ENCODE measurements around the gene GPX4. TPM values are rescaled to one million over a fixed set of nuclear protein-coding genes. Genes with fewer than 3 reads are reported as not detected.

GPX4 gene
- total RNA-seq, 1 experiment from 2014 or later = 355 TPM

DNA sequence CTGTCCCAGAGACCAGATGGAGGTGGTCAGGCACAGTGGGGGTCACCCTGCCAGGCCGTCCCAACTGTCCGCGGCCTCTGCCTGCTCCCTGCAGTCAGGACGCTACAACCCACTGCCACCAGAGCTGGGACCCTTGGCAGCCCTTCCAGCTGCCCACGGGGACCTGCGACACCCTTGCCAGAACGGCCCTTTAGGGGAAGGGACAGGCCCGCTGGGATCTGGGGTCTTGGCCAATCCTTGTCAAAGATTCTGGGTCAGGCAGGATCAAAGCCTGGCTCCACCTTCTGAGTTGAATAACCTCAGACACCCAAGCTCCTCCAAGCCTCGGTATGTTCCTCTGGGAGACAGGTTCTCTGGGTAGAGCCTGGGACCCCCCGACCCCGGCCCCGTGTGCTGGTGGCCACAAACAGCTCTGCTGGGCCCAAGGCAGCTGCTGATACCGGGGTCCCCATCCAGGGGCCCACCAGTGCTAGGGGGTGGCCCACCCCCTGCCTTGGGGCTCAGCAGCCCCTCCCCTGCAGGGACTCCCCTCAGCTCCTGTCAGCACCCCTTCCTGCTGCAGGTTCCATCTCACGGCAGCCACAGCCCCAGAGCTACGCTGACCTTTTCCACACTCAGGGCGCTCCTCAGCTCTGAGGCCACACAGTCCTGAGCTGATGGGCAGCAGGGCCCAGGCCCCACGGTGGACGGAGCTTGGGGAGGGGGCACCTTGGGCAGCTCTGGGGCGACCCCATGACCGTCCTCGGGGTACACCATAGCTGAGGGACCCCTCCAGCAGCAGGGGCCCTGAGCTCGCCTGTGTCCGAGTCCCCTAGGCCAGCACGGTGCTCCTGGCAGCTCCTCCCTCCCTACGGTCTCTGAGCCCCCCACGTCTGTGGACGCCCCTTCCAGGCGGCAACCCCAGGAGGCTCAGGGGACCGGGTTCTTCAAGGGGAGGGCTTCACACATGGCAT is 51.8 kb downstream of the GPX4 start:
- Mint-ChIP-seq H3K27ac (no peak overlapping the region), H3K36me3 (ENCODE audit: insufficient read depth in 1 of 3, low read depth in 3 of 3) (peaks cover 2 to 18% (median 12%) of the 10 kb centered on the region in 3 experiments; a peak in 5 of 7 replicates), H3K4me1 (peaks cover 2 to 3% of the 10 kb centered on the region in 2 experiments; a peak in 3 of 4 replicates), H3K9me3 (no peaks in the 10 kb centered on the region), H3K4me3 (no peak overlapping the region), H3K27me3 (ENCODE audit: low read depth) (no peaks in the 10 kb centered on the region; the same call in 1 of the 2 replicates)
- no peaks in the 10 kb centered on the region for H3K27me3 ChIP-seq (ENCODE audit: insufficient read depth, low read length)
- no peak overlapping the region for H2BK20ac ChIP-seq (ENCODE audit: low read depth, low read length, poor library complexity, severe bottlenecking)
- no peak overlapping the region for H3K9ac ChIP-seq (ENCODE audit: extremely low read depth, insufficient read length, low read length)
- H3K23me2 ChIP-seq (ENCODE audit: insufficient read length, low read depth, low read length, poor library complexity, severe bottlenecking) = no peaks in the 10 kb centered on the region
- no peak overlapping the region for H4K5ac ChIP-seq (ENCODE audit: insufficient read length, low read depth, low read length)
- H2BK5ac ChIP-seq (ENCODE audit: insufficient read length, low read length) = no peak overlapping the region
- H4K8ac ChIP-seq (replicated peaks; ENCODE audit: insufficient read length, low read depth, low read length) = no peak overlapping the region
- H3K79me1 ChIP-seq (ENCODE audit: insufficient read depth, low read depth, low read length, poor library complexity, severe bottlenecking) = peaks cover 6% of the 10 kb centered on the region
- H3K18ac ChIP-seq (ENCODE audit: insufficient read length, low read depth, low read length) = no peak overlapping the region
- H3K23ac ChIP-seq (ENCODE audit: insufficient read length, low read depth, low read length) = no peak overlapping the region
- no peak overlapping the region for H3K4me2 ChIP-seq (ENCODE audit: insufficient read depth, insufficient read length, low read length)
- no peaks in the 10 kb centered on the region for H4K20me1 ChIP-seq (ENCODE audit: control insufficient read depth, insufficient read depth, insufficient read length)
- H3K9me3 ChIP-seq (ENCODE audit: control insufficient read depth, low read depth, low read length) = no peaks in the 10 kb centered on the region
- no peak overlapping the region for H2BK120ac ChIP-seq (ENCODE audit: low read depth, low read length, poor library complexity, severe bottlenecking)
- H3K56ac ChIP-seq (ENCODE audit: insufficient read length, low read depth, low read length) = no peak overlapping the region
- H3K79me2 ChIP-seq (ENCODE audit: insufficient read depth, low read length) = no peaks in the 10 kb centered on the region; the same call in 1 of the 2 replicates
- no CpG with 5 or more reads among the region's 29 CpGs for WGBS (ENCODE audit: extremely low coverage, insufficient read length, low lambda C conversion rate)
- H2BK12ac ChIP-seq (ENCODE audit: insufficient read length, low read depth, low read length) = no peak overlapping the region
- H2AFZ ChIP-seq (ENCODE audit: low read length) = no peak overlapping the region
- TF ChIP-seq, protein P1, sequence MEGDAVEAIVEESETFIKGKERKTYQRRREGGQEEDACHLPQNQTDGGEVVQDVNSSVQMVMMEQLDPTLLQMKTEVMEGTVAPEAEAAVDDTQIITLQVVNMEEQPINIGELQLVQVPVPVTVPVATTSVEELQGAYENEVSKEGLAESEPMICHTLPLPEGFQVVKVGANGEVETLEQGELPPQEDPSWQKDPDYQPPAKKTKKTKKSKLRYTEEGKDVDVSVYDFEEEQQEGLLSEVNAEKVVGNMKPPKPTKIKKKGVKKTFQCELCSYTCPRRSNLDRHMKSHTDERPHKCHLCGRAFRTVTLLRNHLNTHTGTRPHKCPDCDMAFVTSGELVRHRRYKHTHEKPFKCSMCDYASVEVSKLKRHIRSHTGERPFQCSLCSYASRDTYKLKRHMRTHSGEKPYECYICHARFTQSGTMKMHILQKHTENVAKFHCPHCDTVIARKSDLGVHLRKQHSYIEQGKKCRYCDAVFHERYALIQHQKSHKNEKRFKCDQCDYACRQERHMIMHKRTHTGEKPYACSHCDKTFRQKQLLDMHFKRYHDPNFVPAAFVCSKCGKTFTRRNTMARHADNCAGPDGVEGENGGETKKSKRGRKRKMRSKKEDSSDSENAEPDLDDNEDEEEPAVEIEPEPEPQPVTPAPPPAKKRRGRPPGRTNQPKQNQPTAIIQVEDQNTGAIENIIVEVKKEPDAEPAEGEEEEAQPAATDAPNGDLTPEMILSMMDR (conservative IDR thresholded peaks at IDR 0.05) = no peak
- H2BK15ac ChIP-seq (ENCODE audit: low read depth, low read length) = no peak overlapping the region
- no peak overlapping the region for H3K4ac ChIP-seq (ENCODE audit: low read depth, low read length)
- no peak overlapping the region for H3K27ac ChIP-seq (ENCODE audit: insufficient read length, low read depth, low read length)
- H4K91ac ChIP-seq (ENCODE audit: insufficient read length, low read depth, low read length) = no peak overlapping the region
- no peak overlapping the region for H2AK5ac ChIP-seq (ENCODE audit: insufficient read length, low read length)
- no peaks in the 10 kb centered on the region for H3K4me1 ChIP-seq (ENCODE audit: insufficient read depth, low read length)
- no peak overlapping the region; the same call in 1 of the 2 replicates for H3K14ac ChIP-seq (ENCODE audit: insufficient read depth, low read length)
- DNase-seq = no peak
- no peak overlapping the region for H3T11ph ChIP-seq (ENCODE audit: low read length)

Other genes with a start within 250 kb of the GPX4 start
- 1.9 and 2.8 TPM in 2 replicates for gene CFD, start 244.3 kb upstream of the GPX4 start, total RNA-seq (2021)
- 83.1 and 84.1 TPM in 2 replicates for gene MED16, start 210.8 kb upstream of the GPX4 start, total RNA-seq (2021)
- gene RNU6-9, start 210.5 kb upstream of the GPX4 start, total RNA-seq (2021) = not detected in 2 replicates
- gene R3HDM4, start 190.8 kb upstream of the GPX4 start, total RNA-seq (2021) = 66.2 and 66.4 TPM in 2 replicates
- gene KISS1R, start 186.7 kb upstream of the GPX4 start, total RNA-seq (2021) = 3.3 and 5.9 TPM in 2 replicates
- gene ARID3A, start 178.0 kb upstream of the GPX4 start, total RNA-seq (2021) = 98.3 and 104 TPM in 2 replicates
- 94.7 and 101 TPM in 2 replicates for gene WDR18, start 119.6 kb upstream of the GPX4 start, total RNA-seq (2021)
- 1.0 and 1.4 TPM in 2 replicates for gene GRIN3B, start 103.6 kb upstream of the GPX4 start, total RNA-seq (2021)
- 169 and 171 TPM in 2 replicates for gene TMEM259, start 82.9 kb upstream of the GPX4 start, total RNA-seq (2021)
- gene RNU6-2, start 82.5 kb upstream of the GPX4 start, total RNA-seq (2021) = not detected in 2 replicates
- gene CNN2, start 77.4 kb upstream of the GPX4 start, total RNA-seq (2021) = 524 and 529 TPM in 2 replicates
- gene ABCA7, start 63.9 kb upstream of the GPX4 start, total RNA-seq (2021) = 28.3 and 34.6 TPM in 2 replicates
- gene ARHGAP45, start 36.8 kb upstream of the GPX4 start, total RNA-seq (2021) = 35.0 and 39.8 TPM in 2 replicates
- gene POLR2E, start 8.6 kb upstream of the GPX4 start, total RNA-seq (2021) = 261 and 272 TPM in 2 replicates
- 41.3 and 46.3 TPM in 2 replicates for gene SBNO2, start 70.3 kb downstream of the GPX4 start, total RNA-seq (2021)
- 74.3 and 75.5 TPM in 2 replicates for gene STK11, start 101.8 kb downstream of the GPX4 start, total RNA-seq (2021)
- 25.6 and 28.4 TPM in 2 replicates for gene CBARP, start 134.0 kb downstream of the GPX4 start, total RNA-seq (2021)
- gene ATP5F1D, start 137.8 kb downstream of the GPX4 start, total RNA-seq (2021) = 179 and 191 TPM in 2 replicates
- gene MIDN, start 144.6 kb downstream of the GPX4 start, total RNA-seq (2021) = 286 and 300 TPM in 2 replicates
- 249 and 263 TPM in 2 replicates for gene CIRBP, start 165.3 kb downstream of the GPX4 start, total RNA-seq (2021)
- 56.4 and 63.0 TPM in 2 replicates for gene FAM174C, start 171.5 kb downstream of the GPX4 start, total RNA-seq (2021)
- 14.3 TPM in 2 replicates for gene EFNA2, start 181.9 kb downstream of the GPX4 start, total RNA-seq (2021)